ENCODE measurements around the gene SHISA2. TPM values are rescaled to one million over a fixed set of nuclear protein-coding genes. Genes with fewer than 3 reads are reported as not detected.
A peak's percentile ranks its signal among the peaks of the same experiment; 100 is the strongest.

The SHISA2 gene
- total and polyA plus RNA-seq, 2 of the 8 experiments (the other 6 are each of a cell fraction or from before 2014, with no cell fraction given), result 10.2 to 23.8 TPM

GRCh38 chr13:26012995-26013394 lies 38.8 kb downstream of the SHISA2 start:
- Histone ChIP-seq H3K9me3 (ENCODE audit: insufficient read depth in 2 of 2, low read depth in 1 of 2, low read length in 1 of 2) (no peaks in the 10 kb centered on the region), H3K4me2 (ENCODE audit: insufficient read depth in 1 of 2, low read depth in 2 of 2, low read length in 2 of 2) (peak overlapping the region; percentile 8 to 21; a peak in 1 of 4 replicates), H2BK20ac (ENCODE audit: low read length) (no peak overlapping the region), H3K4ac (replicated peaks; ENCODE audit: insufficient read length, low read depth, low read length) (no peak overlapping the region), H3K23me2 (ENCODE audit: low read depth, low read length) (0 out of 2 replicates have a peak, but pooled peaks cover 2% of the 10 kb centered on the region), H2BK5ac (ENCODE audit: low read depth, low read length) (0 out of 2 replicates have a peak overlapping the region, but pooled peaks have one; percentile 22), H3K23ac (ENCODE audit: insufficient read length) (no peak overlapping the region), H3K4me1 (replicated peaks in 1 of 4; ENCODE audit: control insufficient read depth in 3 of 4, insufficient read depth in 4 of 4, low read length in 3 of 4) (peaks cover 0 to 8% (median 4%) of the 10 kb centered on the region in 4 experiments; a peak in 4 of 7 replicates), H3K56ac (replicated peaks; ENCODE audit: insufficient read length, low read depth, low read length) (no peak overlapping the region), H3K79me2 (ENCODE audit: control insufficient read depth in 1 of 2, insufficient read depth in 2 of 2, low read length in 2 of 2) (no peaks in the 10 kb centered on the region), H3K4me3 (ENCODE audit: extremely low read depth in 1 of 4, insufficient read depth in 2 of 4, low read depth in 3 of 4, low read length in 4 of 4) (peak overlapping the region in 1 of 4 experiments; percentile 39; a peak in 1 of 8 replicates), H2AFZ (ENCODE audit: low read length) (no peak overlapping the region), H3K27me3 (replicated peaks in 1 of 4; ENCODE audit: control insufficient read depth in 3 of 4, extremely low read depth in 1 of 4, insufficient read depth in 3 of 4, low read length in 3 of 4) (peaks cover 0 to 1% (median 0%) of the 10 kb centered on the region in 4 experiments; a peak in 4 of 7 replicates), H4K91ac (replicated peaks; ENCODE audit: insufficient read length, low read length) (no peak overlapping the region), H3K14ac (ENCODE audit: insufficient read length) (no peak overlapping the region), H3K18ac (ENCODE audit: extremely low read depth, low read length) (no peak overlapping the region), H4K8ac (ENCODE audit: extremely low read depth, insufficient read depth, low read length) (no peak overlapping the region), H3K9ac (replicated peaks in 1 of 4; ENCODE audit: extremely low read depth in 1 of 4, low read depth in 3 of 4, low read length in 3 of 4) (no peak overlapping the region), H4K5ac (ENCODE audit: insufficient read length, low read depth, low read length) (no peak overlapping the region), H2AK5ac (ENCODE audit: low read depth, low read length) (no peak overlapping the region), H3K27ac (ENCODE audit: low read depth, low read length) (no peak overlapping the region), H3K36me3 (ENCODE audit: control insufficient read depth in 2 of 4, insufficient read depth in 4 of 4, low read length in 3 of 4) (no peaks in the 10 kb centered on the region), H2BK12ac (ENCODE audit: low read depth, low read length) (no peak overlapping the region), H2BK120ac (replicated peaks; ENCODE audit: low read depth, low read length) (no peak overlapping the region), H2BK15ac (ENCODE audit: low read length) (no peak overlapping the region), H4K20me1 (replicated peaks in 1 of 2; ENCODE audit: control insufficient read depth in 1 of 2, insufficient read depth in 2 of 2, low read length in 2 of 2) (no peaks in the 10 kb centered on the region), H3K79me1 (ENCODE audit: low read depth, low read length) (no peaks in the 10 kb centered on the region)
- ChIA-PET POLR2A (ENCODE audit: partially characterized antibody) (no interaction called here), CTCF (ENCODE audit: partially characterized antibody) (interaction anchor here (1.7 kb wide), 1 partner anchor 24 kb away, joined by 8 read pairs; no protein-coding TSS in a partner anchor)
- 84% methylated on average over 9 of the region's 9 CpGs; no CpG with 5 or more reads in 1 of the 2 experiments for WGBS, 2 experiments (ENCODE audit: extremely low coverage in 1 of 2, insufficient coverage in 1 of 2, insufficient read length in 1 of 2, insufficient replicate concordance in 2 of 2, low coverage in 1 of 2, low lambda C conversion rate in 2 of 2, missing lambda C conversion rate in 1 of 2)
- peak in 1 of 2 experiments; percentile 30 for DNase-seq (ENCODE audit: low read depth in 1 of 2, low spot score in 2 of 2)
- no peak for FAIRE-seq
- no peak for TF ChIP-seq RBBP5 (IDR thresholded peaks at IDR 0.05; ENCODE audit: borderline replicate concordance, low read depth, low read length)
- no peak for TF ChIP-seq CHD1 (IDR thresholded peaks at IDR 0.05; ENCODE audit: low read depth, low read length)
- TF ChIP-seq POU5F1 (IDR thresholded peaks at IDR 0.05; ENCODE audit: low read depth, low read length), result no peak
- no peak for TF ChIP-seq RAD21 (IDR thresholded peaks at IDR 0.05 in 1 of 2, conservative IDR thresholded peaks at IDR 0.05 in 1 of 2; ENCODE audit: low read depth in 2 of 2, low read length in 2 of 2)
- TF ChIP-seq TAF7 (optimal IDR thresholded peaks at IDR 0.05; ENCODE audit: borderline replicate concordance, low read depth, low read length), result no peak
- no peak for TF ChIP-seq E2F6 (IDR thresholded peaks at IDR 0.05)
- no peak for TF ChIP-seq SUZ12 (IDR thresholded peaks at IDR 0.05; ENCODE audit: low read length)
- no peak for TF ChIP-seq POLR2AphosphoS5 (IDR thresholded peaks at IDR 0.05; ENCODE audit: low read depth, low read length)
- no peak for TF ChIP-seq EP300 (IDR thresholded peaks at IDR 0.05; ENCODE audit: borderline replicate concordance in 1 of 2, low read depth in 2 of 2, low read length in 2 of 2)
- no peak for TF ChIP-seq KDM4A (IDR thresholded peaks at IDR 0.05; ENCODE audit: low read depth, low read length, severe bottlenecking)
